Left cardiac atrium (tissue), 4 donors: ENCODE data around the gene ST8SIA1. TPM values are rescaled to one million over a fixed set of nuclear protein-coding genes. Genes with fewer than 3 reads are reported as not detected.
A peak's percentile ranks its signal among the peaks of the same experiment; 100 is the strongest.

Source experiments
- ATAC-seq, 2 donors: fragments of 200-7000 bp; cut with Tn5 transposase; one replicate each; pipeline ENCODE4 v1.9.1; 2020; ENCODE audit warnings: mild to moderate bottlenecking in 2 of 2, moderate library complexity in 2 of 2
- DNase-seq: peaks from one replicate; pipeline ENCODE4 v3.0.0-alpha.2; 2020
- intact Hi-C, 2 donors: fragments of 100-400 bp; cut with DNase I; formaldehyde crosslinking; loops; one replicate each; pipeline versions ENCODE4 v1.14.1 to v1.15.1; 2022 to 2023
- total RNA-seq, 2 donors: library from RNA; stranded (reverse); fragmentation: NEBNext Ultra II Directional; extraction: Animal tissue kit (Norgen Biotek cat#: 25700); gene quantifications; one replicate each; pipeline ENCODE4 v1.2.1, GENCODE V29; 2021
- donor health status: DM: no; HTN: yes; CAD: no.
- donor health status: DM: no; HTN: yes; CAD: no; lungs with severe emphysema.
- donor health status: DM: yes; HTN: yes; CAD: no.
- donor health status: Dilated cardiomyopathy.

The ST8SIA1 gene
- total RNA-seq, 2 donors from 2014 or later = 3.0 to 6.9 TPM

DNA sequence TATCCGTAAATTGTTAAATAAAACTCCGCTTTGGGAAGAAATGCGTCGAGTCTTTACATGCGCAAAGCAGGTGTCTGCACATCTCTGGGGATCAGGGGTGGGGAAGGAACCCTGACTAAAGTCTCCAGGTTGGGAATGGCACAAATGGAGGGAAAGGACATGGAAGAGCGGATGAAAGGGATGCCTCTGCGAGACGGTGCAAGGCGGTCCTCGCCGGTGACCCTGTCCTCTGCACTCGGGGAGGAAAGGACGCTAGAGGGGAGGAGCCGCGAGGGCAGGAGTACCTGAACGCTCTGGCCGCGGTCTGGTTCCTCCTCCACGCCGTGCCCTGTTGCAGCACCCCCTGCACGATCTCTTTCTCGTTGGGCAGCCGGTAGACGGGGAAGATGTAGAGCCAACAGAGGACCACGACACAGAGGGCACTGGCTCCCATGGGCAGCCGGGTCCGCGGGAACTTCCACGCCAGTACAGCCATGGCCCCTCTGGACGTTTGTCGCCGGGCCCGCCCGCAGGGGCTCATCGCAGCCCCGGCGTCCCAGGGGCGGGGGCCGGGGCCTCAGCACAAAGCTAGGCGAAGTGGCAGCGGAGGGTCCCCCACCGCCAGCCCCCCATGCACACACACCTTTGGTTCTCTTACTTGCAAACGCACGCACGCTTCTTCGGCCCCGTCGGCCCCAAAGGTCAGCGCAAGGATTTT, 646 bp downstream of the ST8SIA1 start:
- intact Hi-C loops = no loop called here
- peak; percentile 22 for DNase-seq
- ATAC-seq = peak in 1 of 2 donors; percentile 16

- ATAC-seq = no peak
- intact Hi-C loops = no loop called here
Measured at GRCh38 chr12:22333186-22333712, 1.3 kb downstream of the ST8SIA1 start.

DNA sequence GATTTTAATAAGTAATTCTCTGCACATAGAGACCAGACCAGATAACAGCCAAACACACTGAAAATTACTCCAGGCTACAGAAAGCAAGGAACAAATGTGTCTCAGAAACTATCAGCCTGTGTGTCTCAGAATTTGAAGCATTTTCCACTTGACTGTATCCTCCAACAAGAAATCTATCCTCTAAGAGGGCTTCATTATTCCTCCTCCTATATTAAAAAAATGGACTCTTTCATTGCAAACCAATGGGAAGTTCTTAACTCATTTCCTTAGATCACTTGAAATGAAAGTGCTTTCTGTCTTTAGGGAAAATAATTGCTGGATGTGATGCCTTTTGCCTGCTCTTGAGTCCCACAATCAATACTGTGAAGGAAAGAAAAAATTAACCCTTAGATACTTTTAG, 2.3 kb downstream of the ST8SIA1 start:
- no peak for DNase-seq
- ATAC-seq = no peak
- intact Hi-C loops = no loop called here

More at GRCh38 chr12:22333186-22333712, 1.3 kb downstream of the ST8SIA1 start:
- DNase-seq = no peak

GRCh38 chr12:22329621-22330020, 4.9 kb downstream of the ST8SIA1 start:
- DNase-seq (no peak), ATAC-seq (no peak)
- intact Hi-C loops = no loop called here

GRCh38 chr12:22325218-22325617, 9.3 kb downstream of the ST8SIA1 start:
- no peak for ATAC-seq

GRCh38 chr12:22322091-22322490, 12.4 kb downstream of the ST8SIA1 start:
- ATAC-seq (no peak), DNase-seq (no peak)
- intact Hi-C loops = no loop called here

More at GRCh38 chr12:22325218-22325617, 9.3 kb downstream of the ST8SIA1 start:
- intact Hi-C loops = no loop called here
- no peak for DNase-seq

GRCh38 chr12:22321638-22322037, 12.9 kb downstream of the ST8SIA1 start:
- peak; percentile 36 for DNase-seq
- ATAC-seq = peak in 1 of 2 donors; percentile 73
- intact Hi-C loops = no loop called here

DNA sequence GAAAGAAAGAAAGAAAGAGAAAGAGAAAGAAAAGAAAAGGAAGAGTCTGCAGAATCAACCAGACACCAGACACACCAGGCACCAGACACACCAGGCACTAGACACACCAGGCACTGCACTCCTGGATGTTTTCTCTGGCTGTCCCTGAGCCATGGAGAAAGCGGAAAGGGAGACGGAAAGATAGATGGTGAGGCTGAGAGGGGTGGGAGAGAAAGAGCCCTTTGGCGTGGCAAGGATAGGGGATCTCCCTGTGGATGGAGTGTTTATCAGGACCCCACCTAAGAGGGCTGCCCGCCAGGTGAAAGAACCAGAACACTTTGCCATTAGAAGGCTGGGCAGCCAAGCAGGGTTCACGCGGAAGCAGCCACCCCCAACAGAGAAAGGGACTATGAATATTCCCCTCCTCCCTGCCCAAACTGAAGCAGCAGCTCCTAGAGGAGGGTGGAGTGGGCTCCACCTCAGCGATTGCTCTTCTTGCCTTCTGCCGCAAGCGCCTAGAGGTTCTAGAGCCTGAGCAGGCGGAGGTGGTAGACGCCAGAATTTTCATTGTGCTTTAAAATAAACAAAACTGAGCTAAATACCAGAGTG, 13.4 kb downstream of the ST8SIA1 start:
- peak in 1 of 2 donors; percentile 14 for ATAC-seq

GRCh38 chr12:22318108-22318737, 16.3 kb downstream of the ST8SIA1 start:
- no peak for DNase-seq
- ATAC-seq = peak in 1 of 2 donors; percentile 35
- intact Hi-C loops = no loop called here

More for the DNA sequence above, 13.4 kb downstream of the ST8SIA1 start:
- intact Hi-C loops = no loop called here
- DNase-seq = no peak

DNA sequence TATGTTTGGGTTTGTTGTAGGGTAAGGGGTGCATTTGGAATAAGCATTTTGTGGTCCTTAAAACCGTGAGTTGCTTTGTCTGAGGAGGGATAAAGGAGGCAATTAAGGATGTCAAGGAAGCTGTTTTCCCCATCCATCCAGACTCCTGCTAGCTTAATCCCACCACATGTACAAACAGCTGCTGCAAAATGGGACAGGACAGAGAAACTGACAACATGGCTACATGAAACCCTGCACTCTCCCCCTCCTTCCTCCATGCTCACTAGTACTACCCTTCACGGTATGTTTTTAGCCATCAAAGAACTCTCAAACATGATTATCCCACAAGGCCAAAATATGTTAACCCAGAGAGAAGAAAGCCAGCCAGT, 20.6 kb downstream of the ST8SIA1 start:
- DNase-seq (no peak), ATAC-seq (no peak)
- intact Hi-C loops = no loop called here

DNA sequence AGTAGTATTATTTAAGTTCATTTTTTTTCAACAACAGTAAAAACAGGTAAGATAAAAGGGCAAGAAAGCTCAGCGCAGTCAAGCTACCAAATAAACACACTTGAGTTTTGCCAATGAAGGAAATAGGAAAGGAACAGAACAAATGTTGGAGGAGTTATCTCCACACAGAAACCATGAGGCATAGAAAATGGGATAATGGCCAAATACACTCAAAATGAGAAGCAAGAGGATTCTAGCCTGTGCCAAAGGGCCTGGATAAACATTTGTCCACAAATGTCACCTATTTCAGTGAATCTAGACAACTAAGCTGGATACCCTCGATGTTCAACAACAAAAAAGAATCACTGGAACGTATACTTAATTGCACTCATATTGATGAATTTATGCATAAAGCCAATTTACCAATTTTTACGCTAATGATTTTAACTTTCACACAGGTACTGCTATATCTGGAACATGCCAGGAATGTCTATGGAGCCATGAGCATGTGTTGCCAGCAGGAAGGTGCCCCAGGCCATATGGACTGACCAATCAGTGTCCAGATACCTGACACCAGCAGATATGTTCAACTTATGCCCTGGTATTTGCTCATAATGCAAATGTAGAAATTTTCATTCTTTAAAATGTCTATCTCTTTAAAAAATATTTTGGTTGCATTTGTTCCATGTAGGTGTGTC, 21.1 kb downstream of the ST8SIA1 start:
- intact Hi-C loops = no loop called here
- ATAC-seq (peak in 1 of 2 donors; percentile 40), DNase-seq (no peak)

- ATAC-seq = peak; percentile 76 to 87
- intact Hi-C loops = no loop called here
- DNase-seq = peak; percentile 54
Measured at GRCh38 chr12:22312336-22312735, 22.2 kb downstream of the ST8SIA1 start.

DNA sequence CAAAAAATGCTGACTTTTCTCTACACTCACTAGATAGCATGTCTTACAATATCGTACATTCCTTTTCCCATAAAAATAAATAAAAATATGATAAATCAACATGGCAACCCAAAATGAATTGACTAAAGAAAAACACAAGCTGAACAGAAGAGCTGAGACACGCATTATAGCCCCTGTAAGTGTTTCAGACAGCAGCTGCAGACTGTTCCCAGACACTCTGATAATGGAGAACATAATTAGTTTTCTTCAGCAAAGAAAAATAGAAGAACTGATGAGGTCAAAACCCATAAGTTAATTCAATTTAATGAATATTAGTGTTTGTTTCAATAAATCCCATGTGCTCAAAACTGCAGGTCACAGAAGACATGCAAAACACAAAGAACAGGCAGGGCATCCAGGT, 23.8 kb downstream of the ST8SIA1 start:
- intact Hi-C loops = no loop called here
- DNase-seq = no peak
- peak in 1 of 2 donors; percentile 29 for ATAC-seq

DNA sequence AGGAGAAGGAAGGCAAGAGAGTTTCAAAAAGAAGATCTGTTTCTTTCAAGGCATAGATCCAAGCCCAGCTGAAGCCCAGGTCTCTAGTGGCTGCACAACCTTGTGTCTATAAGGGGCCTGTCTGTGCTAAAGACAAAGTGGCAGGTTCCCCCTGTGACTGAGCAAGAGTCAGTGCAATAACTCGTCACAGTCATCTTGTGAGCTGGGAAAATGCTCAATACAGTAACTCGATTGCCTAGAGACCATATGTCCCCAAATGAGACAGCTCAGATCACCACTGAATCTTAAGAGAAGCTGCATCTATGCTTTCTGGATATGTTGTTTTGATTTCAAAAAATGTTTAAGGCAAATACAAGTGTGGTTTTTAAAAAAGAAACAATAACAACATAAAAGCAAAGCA, 24.2 kb downstream of the ST8SIA1 start:
- intact Hi-C loops = no loop called here
- ATAC-seq (no peak), DNase-seq (no peak)

DNA sequence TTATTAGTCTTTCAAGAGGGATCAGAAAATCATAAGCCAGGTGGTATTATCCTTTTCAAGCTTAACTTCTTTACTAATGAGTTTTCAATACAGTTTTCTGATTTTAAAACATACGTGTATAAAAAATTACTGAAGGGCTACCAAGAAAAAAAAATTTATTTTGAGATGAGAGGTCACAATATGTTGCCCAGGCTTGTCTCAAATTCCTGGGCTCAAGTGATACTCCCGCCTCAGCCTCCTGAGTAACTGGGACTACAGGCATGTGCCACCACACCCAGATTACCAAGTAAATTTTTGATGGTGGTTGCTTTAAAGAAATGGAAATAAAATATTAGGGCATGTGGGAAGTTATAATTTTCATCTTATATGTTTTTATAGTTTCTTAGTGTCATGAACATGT, 26.7 kb downstream of the ST8SIA1 start:
- ATAC-seq = no peak
- intact Hi-C loops = no loop called here
- no peak for DNase-seq

- ATAC-seq = no peak
- intact Hi-C loops = no loop called here
- no peak for DNase-seq
Measured at GRCh38 chr12:22306311-22306710, 28.2 kb downstream of the ST8SIA1 start.

DNA sequence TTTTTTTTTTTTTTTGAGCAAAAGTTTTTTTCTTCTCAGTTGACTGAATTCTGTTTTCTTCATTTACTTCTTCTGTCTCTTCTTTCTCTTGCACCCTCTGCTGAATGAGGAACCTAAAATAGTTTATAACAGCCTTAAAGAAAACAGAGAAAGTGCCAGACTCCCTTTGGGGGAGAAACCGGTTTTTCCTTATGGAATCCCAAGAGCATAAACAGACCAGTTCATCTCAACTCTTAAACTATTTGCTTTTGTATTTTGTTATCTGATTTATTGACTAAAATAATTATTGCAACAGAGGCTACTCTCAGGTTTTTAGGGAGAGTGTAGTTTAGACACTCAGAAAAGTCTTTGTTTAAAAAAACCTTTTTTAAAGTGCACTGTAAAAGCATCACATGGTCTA, 30.2 kb downstream of the ST8SIA1 start:
- no peak for DNase-seq
- intact Hi-C loops = no loop called here
- no peak for ATAC-seq

DNA sequence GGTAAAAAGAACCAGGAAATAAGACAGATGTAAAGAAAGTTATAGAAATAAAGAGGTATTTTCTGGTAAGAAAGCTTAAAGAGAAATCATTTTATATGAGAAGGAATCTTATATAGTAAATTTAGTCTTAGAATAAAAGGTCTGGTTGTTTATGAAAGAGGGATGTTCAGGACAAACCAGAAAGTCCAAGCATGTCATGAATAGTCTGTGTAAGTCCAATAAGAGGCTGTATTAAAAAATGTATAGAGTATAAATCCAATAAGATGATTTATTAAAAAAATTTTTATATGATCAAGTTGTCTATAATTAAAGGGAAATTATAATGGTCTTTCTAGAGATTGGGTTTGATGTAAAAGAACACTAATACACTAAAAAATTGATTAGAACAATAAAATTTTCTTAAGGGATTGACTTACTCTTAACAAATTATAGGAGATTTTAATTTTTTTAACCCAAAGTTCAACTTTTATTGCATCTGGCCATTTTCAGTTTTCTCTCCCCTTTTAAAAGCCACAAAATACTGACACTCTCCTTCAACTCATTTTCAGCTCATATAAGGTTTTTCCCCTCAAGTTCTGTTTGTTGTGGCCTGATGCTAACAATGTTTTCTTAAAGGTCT, 35.1 kb downstream of the ST8SIA1 start:
- ATAC-seq (no peak), DNase-seq (no peak)
- intact Hi-C loops = no loop called here

GRCh38 chr12:22289250-22289649, 45.3 kb downstream of the ST8SIA1 start:
- no peak for ATAC-seq
- intact Hi-C loops = no loop called here
- no peak for DNase-seq
